ENCODE measurements around the gene DAPP1.

Gene DAPP1

DNA sequence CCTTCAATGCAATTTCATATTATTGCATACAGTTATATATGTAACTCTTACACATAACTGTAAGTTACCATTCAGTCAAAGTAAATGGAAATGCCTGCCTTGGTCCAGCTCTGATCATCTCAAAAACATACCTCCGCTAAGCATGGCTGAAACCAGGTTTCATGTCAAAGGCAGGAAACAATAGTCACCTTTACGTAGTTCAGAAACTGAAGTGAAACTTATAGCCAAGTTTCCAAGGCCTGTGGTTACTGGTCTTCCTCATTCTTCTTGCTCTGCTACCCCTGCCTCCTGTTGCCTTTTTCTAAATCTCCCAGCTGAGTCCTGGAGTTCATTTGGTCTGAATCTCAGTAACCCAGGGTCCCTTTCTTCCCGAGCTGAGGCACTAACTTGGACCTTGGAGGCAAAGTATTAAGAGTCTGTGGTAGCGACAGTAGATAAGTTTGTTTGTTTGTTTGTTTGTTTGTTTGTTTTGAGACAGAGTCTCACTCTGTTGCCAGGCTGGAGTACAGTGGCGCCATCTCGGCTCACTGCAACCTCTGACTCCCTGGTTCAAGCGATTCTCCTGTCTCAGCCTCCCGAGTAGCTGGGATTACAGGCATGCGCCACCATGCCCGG, 30.8 kb downstream of the DAPP1 start:
- H2BK5ac ChIP-seq (ENCODE audit: low read length): no peak overlapping the region
- DNase-seq (ENCODE audit: low spot score): no peak

DNA sequence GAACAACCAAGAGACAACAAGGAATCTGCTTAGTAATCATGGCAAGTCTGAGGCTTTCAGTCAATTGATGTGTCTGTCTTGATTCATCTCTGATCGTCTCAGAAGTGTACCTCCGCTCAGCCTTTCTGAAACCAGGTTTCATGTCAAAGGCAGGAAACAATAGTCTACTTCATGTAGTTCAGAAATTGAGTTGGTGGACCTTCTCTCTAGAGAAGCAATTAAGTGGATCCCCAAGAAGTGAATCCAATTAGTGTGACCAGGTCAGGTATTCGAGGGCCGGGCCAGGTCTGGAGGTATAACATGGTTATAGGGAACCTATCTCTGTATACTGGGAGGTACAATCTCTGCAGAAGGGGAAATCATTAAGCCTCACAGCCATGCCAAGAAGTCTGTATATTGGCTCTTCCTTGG, 32.0 kb downstream of the DAPP1 start:
- Histone ChIP-seq H2BK12ac (ENCODE audit: low read length) (no peak overlapping the region), H2BK15ac (ENCODE audit: low read length) (no peak overlapping the region), H3K4me2 (ENCODE audit: insufficient read depth, low read length, poor library complexity, severe bottlenecking) (no peak overlapping the region), H3K4me1 (ENCODE audit: control insufficient read depth in 2 of 2, insufficient read depth in 1 of 2, low read depth in 1 of 2, low read length in 2 of 2) (peaks cover 0 to 9% of the 10 kb centered on the region in 2 donors), H3K36me3 (replicated peaks in 1 of 2; ENCODE audit: control insufficient read depth in 2 of 2, insufficient read depth in 2 of 2, low read length in 2 of 2) (no peaks in the 10 kb centered on the region), H3K27ac (replicated peaks; ENCODE audit: low read length) (no peak overlapping the region), H3K27me3 (ENCODE audit: control insufficient read depth in 3 of 3, insufficient read depth in 3 of 3, low read depth in 1 of 3, low read length in 3 of 3) (no peaks in the 10 kb centered on the region), H3K14ac (ENCODE audit: low read length) (no peak overlapping the region), H2AFZ (ENCODE audit: low read length) (no peak overlapping the region), H3K4me3 (ENCODE audit: low read length in 2 of 2) (no peak overlapping the region), H2BK5ac (ENCODE audit: low read length) (no peak overlapping the region), H3K9ac (ENCODE audit: low read depth, low read length, poor library complexity) (no peak overlapping the region), H3K18ac (ENCODE audit: low read length) (no peak overlapping the region), H3K9me3 (replicated peaks in 1 of 2; ENCODE audit: control insufficient read depth in 2 of 2, insufficient read depth in 1 of 2, low read depth in 1 of 2, low read length in 2 of 2) (peaks cover 0 to 3% of the 10 kb centered on the region in 2 donors), H3K4ac (ENCODE audit: low read length) (no peak overlapping the region), H4K91ac (ENCODE audit: low read depth, low read length, poor library complexity) (no peak overlapping the region), H3K79me1 (ENCODE audit: low read depth, low read length) (no peaks in the 10 kb centered on the region), H2AK5ac (ENCODE audit: low read depth, low read length) (no peak overlapping the region), H4K8ac (ENCODE audit: low read depth, low read length) (no peak overlapping the region), H3K23ac (ENCODE audit: low read depth, low read length, poor library complexity) (no peak overlapping the region), H2BK120ac (ENCODE audit: low read depth, low read length) (no peak overlapping the region)
- DNase-seq (ENCODE audit: low spot score): no peak
- WGBS, 2 donors (ENCODE audit: extremely low coverage in 2 of 2, insufficient read length in 2 of 2, insufficient replicate concordance in 1 of 2): no CpG with 5 or more reads among the region's 4 CpGs

More for the DNA sequence above, 30.8 kb downstream of the DAPP1 start:
- no peak overlapping the region for H2BK15ac ChIP-seq (ENCODE audit: low read length)
- no peak overlapping the region for H2BK12ac ChIP-seq (ENCODE audit: low read length)
- no peak overlapping the region for H3K27ac ChIP-seq (replicated peaks; ENCODE audit: low read length)
- H3K4me3 ChIP-seq (ENCODE audit: low read length in 2 of 2): no peak overlapping the region
- no CpG with 5 or more reads among the region's 10 CpGs for WGBS, 2 donors (ENCODE audit: extremely low coverage in 2 of 2, insufficient read length in 2 of 2, insufficient replicate concordance in 1 of 2)
- H3K9ac ChIP-seq (ENCODE audit: low read depth, low read length, poor library complexity): no peak overlapping the region
- no peaks in the 10 kb centered on the region for H3K9me3 ChIP-seq (replicated peaks in 1 of 2; ENCODE audit: control insufficient read depth in 2 of 2, insufficient read depth in 1 of 2, low read depth in 1 of 2, low read length in 2 of 2)
- no peak overlapping the region for H2AK5ac ChIP-seq (ENCODE audit: low read depth, low read length)
- no peaks in the 10 kb centered on the region for H3K79me1 ChIP-seq (ENCODE audit: low read depth, low read length)
- H4K8ac ChIP-seq (ENCODE audit: low read depth, low read length): no peak overlapping the region
- no peak overlapping the region for H3K4me2 ChIP-seq (ENCODE audit: insufficient read depth, low read length, poor library complexity, severe bottlenecking)
- H2BK120ac ChIP-seq (ENCODE audit: low read depth, low read length): no peak overlapping the region
- no peak overlapping the region for H4K91ac ChIP-seq (ENCODE audit: low read depth, low read length, poor library complexity)
- no peak overlapping the region for H3K23ac ChIP-seq (ENCODE audit: low read depth, low read length, poor library complexity)
- H3K27me3 ChIP-seq (ENCODE audit: control insufficient read depth in 3 of 3, insufficient read depth in 3 of 3, low read depth in 1 of 3, low read length in 3 of 3): no peaks in the 10 kb centered on the region
- H3K14ac ChIP-seq (ENCODE audit: low read length): no peak overlapping the region
- no peak overlapping the region for H3K4ac ChIP-seq (ENCODE audit: low read length)
- no peak overlapping the region for H3K18ac ChIP-seq (ENCODE audit: low read length)
- H3K36me3 ChIP-seq (replicated peaks in 1 of 2; ENCODE audit: control insufficient read depth in 2 of 2, insufficient read depth in 2 of 2, low read length in 2 of 2): no peaks in the 10 kb centered on the region
- H3K4me1 ChIP-seq (ENCODE audit: control insufficient read depth in 2 of 2, insufficient read depth in 1 of 2, low read depth in 1 of 2, low read length in 2 of 2): peaks cover 0 to 8% of the 10 kb centered on the region in 2 donors
- H2AFZ ChIP-seq (ENCODE audit: low read length): no peak overlapping the region

- Histone ChIP-seq H2AFZ (ENCODE audit: low read length) (no peak overlapping the region), H4K91ac (ENCODE audit: low read depth, low read length, poor library complexity) (no peak overlapping the region), H3K9ac (ENCODE audit: low read depth, low read length, poor library complexity) (no peak overlapping the region), H3K4me1 (ENCODE audit: control insufficient read depth in 2 of 2, insufficient read depth in 1 of 2, low read depth in 1 of 2, low read length in 2 of 2) (peaks cover 2 to 3% of the 10 kb centered on the region in 2 donors), H3K9me3 (replicated peaks in 1 of 2; ENCODE audit: control insufficient read depth in 2 of 2, insufficient read depth in 1 of 2, low read depth in 1 of 2, low read length in 2 of 2) (peaks cover 3 to 19% of the 10 kb centered on the region in 2 donors), H3K14ac (ENCODE audit: low read length) (no peak overlapping the region), H2BK5ac (ENCODE audit: low read length) (no peak overlapping the region), H2AK5ac (ENCODE audit: low read depth, low read length) (no peak overlapping the region), H3K4me3 (ENCODE audit: low read length in 2 of 2) (no peak overlapping the region), H2BK15ac (ENCODE audit: low read length) (no peak overlapping the region), H3K4me2 (ENCODE audit: insufficient read depth, low read length, poor library complexity, severe bottlenecking) (no peak overlapping the region), H3K23ac (ENCODE audit: low read depth, low read length, poor library complexity) (no peak overlapping the region), H3K4ac (ENCODE audit: low read length) (no peak overlapping the region), H2BK120ac (ENCODE audit: low read depth, low read length) (no peak overlapping the region), H3K18ac (ENCODE audit: low read length) (no peak overlapping the region), H2BK12ac (ENCODE audit: low read length) (no peak overlapping the region), H3K36me3 (replicated peaks in 1 of 2; ENCODE audit: control insufficient read depth in 2 of 2, insufficient read depth in 2 of 2, low read length in 2 of 2) (no peaks in the 10 kb centered on the region), H3K79me1 (ENCODE audit: low read depth, low read length) (no peaks in the 10 kb centered on the region), H4K8ac (ENCODE audit: low read depth, low read length) (no peak overlapping the region), H3K27ac (replicated peaks; ENCODE audit: low read length) (no peak overlapping the region), H3K27me3 (ENCODE audit: control insufficient read depth in 3 of 3, insufficient read depth in 3 of 3, low read depth in 1 of 3, low read length in 3 of 3) (no peaks in the 10 kb centered on the region)
- WGBS, 2 donors (ENCODE audit: extremely low coverage in 2 of 2, insufficient read length in 2 of 2, insufficient replicate concordance in 1 of 2): no CpG with 5 or more reads among the region's 3 CpGs
- DNase-seq (ENCODE audit: low spot score): no peak
These were observed 35.6 kb downstream of the DAPP1 start for GRCh38 chr4:99852199-99852749.

GRCh38 chr4:99853190-99853589, 36.6 kb downstream of the DAPP1 start:
- no peak overlapping the region for H3K4me3 ChIP-seq (ENCODE audit: low read length in 2 of 2)
- no peak overlapping the region for H3K18ac ChIP-seq (ENCODE audit: low read length)
- H3K4ac ChIP-seq (ENCODE audit: low read length): no peak overlapping the region

More at GRCh38 chr4:99853190-99853589, 36.6 kb downstream of the DAPP1 start:
- H3K9me3 ChIP-seq (replicated peaks in 1 of 2; ENCODE audit: control insufficient read depth in 2 of 2, insufficient read depth in 1 of 2, low read depth in 1 of 2, low read length in 2 of 2): peaks cover 3 to 19% of the 10 kb centered on the region in 2 donors
- no peak overlapping the region for H2AFZ ChIP-seq (ENCODE audit: low read length)
- no CpG with 5 or more reads among the region's 3 CpGs for WGBS, 2 donors (ENCODE audit: extremely low coverage in 2 of 2, insufficient read length in 2 of 2, insufficient replicate concordance in 1 of 2)
- H4K8ac ChIP-seq (ENCODE audit: low read depth, low read length): no peak overlapping the region
- peaks cover 2 to 3% of the 10 kb centered on the region in 2 donors for H3K4me1 ChIP-seq (ENCODE audit: control insufficient read depth in 2 of 2, insufficient read depth in 1 of 2, low read depth in 1 of 2, low read length in 2 of 2)
- DNase-seq (ENCODE audit: low spot score): no peak
- H3K9ac ChIP-seq (ENCODE audit: low read depth, low read length, poor library complexity): no peak overlapping the region
- no peak overlapping the region for H3K23ac ChIP-seq (ENCODE audit: low read depth, low read length, poor library complexity)
- no peak overlapping the region for H2BK12ac ChIP-seq (ENCODE audit: low read length)
- H3K27me3 ChIP-seq (ENCODE audit: control insufficient read depth in 3 of 3, insufficient read depth in 3 of 3, low read depth in 1 of 3, low read length in 3 of 3): no peaks in the 10 kb centered on the region
- H3K36me3 ChIP-seq (replicated peaks in 1 of 2; ENCODE audit: control insufficient read depth in 2 of 2, insufficient read depth in 2 of 2, low read length in 2 of 2): no peaks in the 10 kb centered on the region
- H3K27ac ChIP-seq (replicated peaks; ENCODE audit: low read length): no peak overlapping the region
- no peak overlapping the region for H2AK5ac ChIP-seq (ENCODE audit: low read depth, low read length)
- no peak overlapping the region for H2BK120ac ChIP-seq (ENCODE audit: low read depth, low read length)
- H2BK15ac ChIP-seq (ENCODE audit: low read length): no peak overlapping the region
- H2BK5ac ChIP-seq (ENCODE audit: low read length): no peak overlapping the region
- H3K79me1 ChIP-seq (ENCODE audit: low read depth, low read length): no peaks in the 10 kb centered on the region
- no peak overlapping the region for H4K91ac ChIP-seq (ENCODE audit: low read depth, low read length, poor library complexity)
- H3K4me2 ChIP-seq (ENCODE audit: insufficient read depth, low read length, poor library complexity, severe bottlenecking): no peak overlapping the region
- no peak overlapping the region for H3K14ac ChIP-seq (ENCODE audit: low read length)

Data from neuronal stem cell (in vitro differentiated cells).